Activated CD4-positive, alpha-beta T cell treated with anti-CD3 and anti-CD28 coated beads, Interleukin-2, amount 50 U/mL, for 48 hours (primary cell): ENCODE data around the gene HS6ST1.

Experiments
- DNase-seq, 2 experiments: peaks; one replicate each; pipeline ENCODE4 v3.0.0-alpha.2; 2020

HS6ST1 gene

DNA sequence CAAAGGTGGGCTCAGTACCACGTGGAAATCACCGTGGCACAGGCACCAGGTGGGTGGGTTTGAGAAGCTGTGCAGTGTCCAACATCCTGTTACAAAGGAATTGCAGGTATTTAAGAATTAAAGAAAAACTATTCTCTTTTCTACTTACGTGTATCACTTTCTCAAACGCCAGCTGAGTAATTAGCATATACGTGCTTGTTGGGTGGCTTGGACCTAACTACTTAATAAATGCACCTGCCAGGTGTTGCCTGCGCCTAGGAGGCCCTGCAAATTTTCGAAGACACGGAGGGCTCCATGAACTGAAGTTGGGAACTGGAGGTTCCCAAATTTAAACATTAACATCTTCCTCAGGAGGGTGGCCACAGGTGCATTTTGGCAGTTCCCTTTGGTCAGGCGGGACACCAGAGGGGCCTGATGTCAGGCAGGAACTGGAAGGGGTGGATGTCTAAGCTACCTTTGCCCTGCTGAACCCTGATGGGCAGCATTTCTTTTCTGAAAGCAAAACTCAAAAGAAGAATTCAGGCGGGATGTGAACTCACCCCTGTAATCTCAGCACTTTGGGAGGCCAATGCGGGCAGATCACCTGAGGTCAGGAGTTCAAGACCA lies 84.8 kb downstream of the HS6ST1 start:
- no peak for DNase-seq

DNA sequence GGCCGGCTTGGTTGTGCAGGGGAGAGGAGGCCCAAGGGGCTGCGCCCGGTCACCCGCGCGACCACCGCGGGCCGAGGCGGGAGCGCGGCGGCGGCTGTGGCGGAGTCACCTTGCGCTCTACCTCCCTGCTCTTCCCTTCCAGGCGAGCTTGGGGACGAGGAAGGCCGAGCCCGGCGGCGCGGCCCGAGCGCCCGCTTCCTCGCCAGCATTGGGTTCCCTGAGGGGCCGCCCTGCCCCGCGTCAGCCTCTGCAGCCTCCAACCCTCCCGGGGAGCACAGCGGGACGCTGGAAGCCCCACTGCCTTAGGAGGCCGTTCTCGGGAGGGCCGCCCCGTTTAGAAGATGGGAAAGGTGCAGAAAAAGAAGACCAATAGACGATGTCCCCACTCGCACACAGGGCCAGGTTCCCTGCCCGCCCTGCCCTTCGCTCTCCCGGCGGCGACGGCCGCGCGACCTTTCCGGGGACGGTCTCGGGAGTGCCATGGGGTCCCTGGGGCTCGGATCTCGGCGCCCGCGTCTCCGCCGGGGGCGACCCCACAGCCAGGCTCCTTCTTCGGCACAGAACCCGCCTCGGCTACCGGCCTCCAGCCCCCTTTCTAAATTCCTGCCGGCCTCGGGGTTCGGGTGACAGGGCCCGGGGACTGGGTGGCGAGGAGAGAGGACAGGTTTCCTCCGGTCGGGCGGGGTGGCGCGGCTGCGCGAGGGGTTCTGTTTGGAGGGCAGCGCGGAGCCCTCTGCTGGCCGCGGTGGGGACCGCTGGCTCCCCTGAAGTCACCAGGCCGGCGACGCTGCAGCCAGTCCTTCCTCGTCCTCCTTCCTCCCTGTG lies 85.5 kb downstream of the HS6ST1 start:
- peak; percentile 89 to 91 for DNase-seq

DNA sequence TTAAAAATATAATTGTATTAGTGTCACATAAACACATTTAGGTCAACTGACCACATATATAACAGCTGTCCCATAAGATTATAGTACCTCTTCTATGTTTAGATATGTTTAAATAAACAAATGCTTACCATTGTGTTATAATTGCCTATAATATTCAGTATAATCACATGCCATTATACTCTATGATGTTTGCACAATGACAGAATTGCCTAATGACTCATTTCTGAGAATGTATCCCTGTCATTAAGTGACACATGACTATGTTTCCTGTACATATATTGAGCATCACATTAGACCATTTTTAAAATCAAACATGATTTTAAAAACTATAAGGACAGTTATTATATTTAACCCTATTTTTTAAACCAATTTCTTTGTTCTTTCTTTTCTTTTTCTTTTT lies 89.8 kb downstream of the HS6ST1 start:
- no peak for DNase-seq

DNA sequence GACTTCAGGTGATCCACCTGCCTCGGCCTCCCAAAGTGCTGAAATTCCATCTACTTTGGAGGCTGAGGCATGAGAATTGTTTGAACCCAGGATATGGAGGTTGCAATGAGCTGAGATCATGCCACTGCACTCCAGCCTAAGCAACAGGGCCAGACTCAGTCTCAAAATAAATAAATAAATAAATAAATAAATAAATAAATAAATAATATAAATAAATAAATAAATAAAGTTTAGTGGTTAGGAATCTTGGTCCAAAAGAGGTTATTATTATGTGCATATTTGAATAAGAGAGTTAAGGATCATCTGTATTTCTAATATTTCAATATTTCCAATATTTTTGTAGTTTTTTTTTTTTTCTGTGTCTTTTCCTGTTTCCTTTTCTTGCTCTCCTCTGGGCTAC lies 90.8 kb downstream of the HS6ST1 start:
- DNase-seq = no peak

DNA sequence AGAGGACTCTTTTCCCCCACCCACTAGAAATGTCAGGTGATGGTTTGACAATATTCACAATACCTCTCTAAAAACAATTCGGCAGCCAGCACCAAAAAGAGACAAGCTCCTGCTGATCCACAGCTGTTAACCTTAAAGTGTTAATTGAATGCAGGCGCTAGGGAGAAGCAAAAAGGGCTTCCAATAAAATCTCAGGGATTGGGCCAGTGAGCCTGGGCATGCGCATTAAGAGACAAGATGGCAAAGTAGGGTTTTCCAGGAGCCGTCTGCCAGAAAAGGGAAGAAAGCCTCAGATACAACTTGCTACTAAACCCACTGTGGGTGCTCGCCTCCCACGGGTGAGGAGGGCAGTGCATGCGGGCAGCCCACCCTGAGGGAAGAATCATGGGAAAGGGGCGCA lies 98.8 kb downstream of the HS6ST1 start:
- DNase-seq = no peak

DNA sequence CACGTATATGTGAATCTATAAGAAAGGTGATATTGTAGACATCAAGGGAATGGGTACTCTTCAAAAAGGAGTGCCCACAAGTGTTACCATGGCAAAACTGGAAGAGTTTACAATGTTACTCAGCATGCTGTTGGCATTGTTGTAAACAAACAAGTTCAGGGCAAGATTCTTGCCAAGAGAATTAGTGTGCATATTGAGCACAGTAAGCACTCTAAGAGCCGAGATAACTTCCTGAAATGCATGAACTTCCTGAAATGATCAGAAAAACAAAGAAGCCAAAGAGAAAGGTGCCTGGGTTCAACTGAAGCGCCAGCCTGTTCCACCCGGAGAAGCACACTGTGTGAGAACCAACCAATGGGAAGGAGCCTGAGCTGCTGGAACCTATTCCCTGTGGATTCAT lies 101.0 kb downstream of the HS6ST1 start:
- DNase-seq = no peak

DNA sequence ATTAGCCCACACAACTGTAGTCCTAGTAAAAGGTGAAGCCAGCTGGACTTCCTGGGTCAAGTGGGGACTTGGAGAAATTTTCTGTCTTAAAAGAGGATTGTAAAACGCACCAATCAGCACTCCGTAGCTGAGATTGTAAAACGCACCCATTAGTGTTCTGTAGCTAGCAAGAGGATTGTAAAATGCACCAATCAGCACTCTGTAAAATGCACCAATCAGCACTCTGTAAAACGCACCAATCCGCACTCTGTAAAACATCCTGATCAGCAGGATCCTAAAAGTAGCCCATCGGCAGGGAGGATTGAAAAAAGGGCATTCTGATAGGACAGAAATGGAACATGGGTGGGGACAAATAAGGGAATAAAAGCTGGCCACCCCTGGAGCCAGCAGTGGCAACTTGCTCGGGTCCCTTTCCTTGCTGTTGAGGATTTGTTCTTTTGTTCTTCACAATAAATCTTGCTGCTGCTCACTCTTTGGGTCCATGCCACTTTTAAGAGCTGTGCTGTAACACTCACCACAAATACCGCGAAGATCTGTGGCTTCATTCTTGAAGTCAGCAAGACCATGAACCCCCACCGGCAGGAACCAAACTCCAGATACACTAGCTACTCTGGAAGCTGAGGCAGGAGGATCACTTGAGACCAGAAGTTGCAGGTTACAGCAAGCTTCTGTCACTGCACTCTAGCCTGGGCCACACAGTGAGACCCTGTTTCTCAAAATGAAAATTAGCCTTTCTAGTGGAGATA lies 102.6 kb downstream of the HS6ST1 start:
- DNase-seq = no peak
